HG03439 (cell line): ENCODE data around the gene LGR4.

Experiments
- ATAC-seq: cut with Tn5 transposase; IDR thresholded peaks from one replicate; pipeline ENCODE4 v1.9.1; 2021; ENCODE audit warnings: mild to moderate bottlenecking, moderate library complexity; ENCODE audit not compliant: unreplicated experiment

The LGR4 gene

DNA sequence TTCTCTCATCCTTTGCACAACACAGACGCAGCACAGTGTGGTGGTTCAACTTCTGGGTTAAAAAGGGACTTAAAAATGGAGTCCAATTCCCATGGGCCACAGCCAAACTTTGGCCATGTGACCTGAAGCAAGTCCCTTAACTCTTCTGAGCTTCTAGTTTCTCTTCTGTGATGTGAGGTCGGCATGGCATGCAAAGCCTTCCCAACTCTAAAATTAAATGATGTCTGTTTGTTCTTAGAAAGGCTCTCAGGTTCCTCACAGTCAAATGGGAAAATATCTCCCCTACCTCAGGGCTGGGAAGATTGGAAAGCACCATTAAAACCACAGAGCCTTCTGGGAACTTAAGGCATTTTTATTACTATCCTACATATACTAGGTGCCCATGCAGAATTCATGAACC, 38.8 kb downstream of the LGR4 start:
- ATAC-seq: no peak

DNA sequence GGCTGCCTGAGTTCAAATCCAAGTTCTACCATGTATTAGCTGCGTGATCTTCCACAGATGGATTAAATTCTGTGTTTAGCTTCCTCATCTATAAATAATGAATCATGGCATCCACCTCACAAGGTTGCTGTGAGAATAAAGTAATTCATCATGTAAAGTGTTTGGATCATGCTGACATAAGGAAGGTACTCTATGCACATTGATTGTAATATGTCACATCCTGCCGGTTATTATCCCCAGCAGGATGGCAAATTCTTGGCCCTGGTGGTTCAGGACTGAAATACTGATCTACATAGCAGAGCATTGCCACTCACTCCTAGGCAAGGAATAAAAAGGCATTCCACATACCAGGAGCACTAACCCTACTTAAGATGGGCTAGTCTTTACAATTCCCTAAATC, 40.8 kb downstream of the LGR4 start:
- ATAC-seq: no peak

DNA sequence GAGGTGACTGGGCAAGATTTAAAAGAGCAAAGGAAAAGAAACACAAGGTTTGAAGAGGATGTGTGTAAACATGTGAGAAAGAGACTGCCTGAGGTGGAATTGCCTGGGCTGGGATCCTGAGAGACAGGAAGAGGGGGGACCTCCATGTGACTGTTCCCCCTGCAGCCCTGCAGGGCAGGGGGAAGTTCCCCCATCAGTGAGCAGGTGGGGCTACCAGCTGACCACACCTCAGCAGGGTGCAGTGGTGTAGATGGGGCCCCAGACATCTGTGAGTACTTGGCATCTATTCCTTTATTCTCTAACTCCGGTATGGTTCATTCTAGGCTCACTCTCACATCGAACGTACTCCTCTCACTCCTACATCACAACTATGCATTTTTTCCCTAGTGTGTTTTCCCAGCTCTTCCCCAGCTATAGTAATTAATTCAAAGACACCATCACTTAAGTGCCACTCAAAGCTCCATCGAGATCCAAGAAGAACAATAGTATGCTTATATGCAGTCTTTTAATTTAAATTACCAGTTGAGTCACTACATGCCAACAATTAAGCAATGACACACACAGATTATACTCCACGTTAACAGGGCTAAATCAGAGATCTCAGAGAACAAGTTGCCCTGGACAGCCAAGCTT, 42.7 kb downstream of the LGR4 start:
- no peak for ATAC-seq

DNA sequence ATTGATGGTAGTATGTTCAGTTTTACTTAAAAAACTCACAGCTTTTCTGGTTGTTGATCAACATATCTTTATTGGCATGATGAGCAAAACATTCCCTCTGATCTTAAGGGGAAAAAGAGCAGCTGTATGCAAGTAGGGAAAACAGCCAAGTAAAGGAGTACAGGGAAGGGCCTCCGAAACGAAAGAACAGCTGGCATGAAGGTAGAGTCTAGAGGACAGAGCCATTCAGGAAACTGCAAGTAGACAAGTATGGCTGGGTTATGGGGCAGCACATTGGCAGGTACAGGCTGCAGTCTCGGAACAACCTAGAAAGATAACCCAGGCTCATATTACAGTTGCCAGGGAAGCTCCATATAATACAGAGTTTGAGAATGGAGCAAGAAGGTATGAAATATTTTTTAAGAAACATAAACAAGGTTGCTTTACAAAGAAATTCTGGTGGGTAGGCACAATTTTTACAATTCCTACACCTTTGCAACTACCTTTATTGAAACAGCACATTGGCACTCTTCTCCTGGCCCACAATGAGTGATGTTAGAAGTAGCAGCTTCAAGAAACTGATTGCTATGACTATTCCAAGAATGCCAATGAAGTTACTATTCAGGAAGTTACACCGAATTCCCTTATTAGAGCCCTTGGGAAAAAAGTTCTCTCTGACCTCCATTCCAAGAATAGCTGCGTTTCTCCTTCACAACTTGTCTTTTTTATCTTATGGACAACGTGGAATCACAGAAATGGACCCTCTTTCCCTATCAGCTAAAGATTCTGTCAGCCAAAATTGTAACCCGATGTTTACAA, 45.2 kb downstream of the LGR4 start:
- ATAC-seq: no peak

DNA sequence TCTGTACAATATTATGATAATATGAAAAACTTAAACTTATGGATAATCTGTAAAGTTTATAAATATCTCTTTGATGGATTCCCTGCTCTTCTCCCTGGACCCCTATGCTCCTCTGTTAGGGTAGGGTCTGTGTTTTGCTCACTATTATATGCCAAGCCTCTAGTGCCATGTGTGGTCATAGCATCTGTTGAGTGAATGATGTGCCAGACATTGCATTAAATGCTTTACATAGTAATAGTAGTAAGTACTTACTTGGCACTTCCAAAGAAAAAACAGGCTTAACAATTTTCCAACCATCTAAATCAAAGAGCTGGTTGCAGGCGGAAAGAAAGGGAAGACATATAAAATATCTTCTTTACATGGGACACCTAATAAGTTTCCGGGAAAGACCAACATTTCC, 46.8 kb downstream of the LGR4 start:
- no peak for ATAC-seq

DNA sequence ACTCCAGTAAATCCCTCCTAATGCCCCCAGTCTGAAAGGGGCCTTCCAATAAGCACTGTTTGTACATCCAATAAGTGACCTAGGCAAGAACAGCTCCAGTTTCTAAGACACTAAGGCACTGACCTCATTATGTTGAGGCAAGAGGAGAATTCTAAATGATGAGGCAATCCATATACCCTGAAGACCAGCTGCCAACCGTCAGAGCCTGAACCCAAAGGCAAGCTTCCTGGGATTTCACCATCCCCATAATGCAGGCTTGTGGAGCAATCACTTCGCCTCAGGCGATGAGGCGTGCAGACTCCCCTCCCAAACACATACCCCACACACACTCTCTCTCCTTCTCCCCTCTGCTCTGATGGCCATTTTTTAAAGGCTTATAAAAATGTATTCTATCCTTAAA, 49.5 kb downstream of the LGR4 start:
- ATAC-seq: no peak

DNA sequence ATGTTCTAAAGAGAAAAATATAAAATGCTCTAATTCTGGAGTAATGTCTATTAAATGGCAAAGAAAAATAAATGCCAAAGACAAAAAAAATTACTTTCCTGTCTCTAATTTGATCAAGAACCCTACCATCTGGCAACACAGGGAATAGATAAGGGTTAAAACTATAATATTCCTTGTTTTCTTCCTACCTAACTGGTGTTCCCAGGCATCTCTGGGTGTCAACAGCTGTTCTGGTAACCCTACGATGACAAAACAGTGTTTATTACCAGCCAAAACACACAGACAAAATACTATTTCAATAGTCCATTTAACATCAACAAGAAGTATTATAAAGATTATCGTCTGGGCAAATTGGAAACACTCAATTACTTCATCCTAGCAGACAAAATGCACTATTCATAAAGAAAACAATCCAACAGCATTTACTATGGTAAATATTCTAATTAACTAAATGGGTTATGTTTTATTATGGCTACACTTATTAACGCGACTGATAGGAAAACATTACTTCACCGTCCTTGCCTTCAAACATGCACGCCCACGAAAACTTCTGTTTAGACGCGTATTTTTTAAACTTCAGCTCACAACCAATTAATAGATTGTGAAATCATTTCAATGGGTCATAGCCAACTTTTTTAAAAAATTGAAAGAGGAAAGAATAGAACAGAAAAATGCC, 50.6 kb downstream of the LGR4 start:
- no peak for ATAC-seq

DNA sequence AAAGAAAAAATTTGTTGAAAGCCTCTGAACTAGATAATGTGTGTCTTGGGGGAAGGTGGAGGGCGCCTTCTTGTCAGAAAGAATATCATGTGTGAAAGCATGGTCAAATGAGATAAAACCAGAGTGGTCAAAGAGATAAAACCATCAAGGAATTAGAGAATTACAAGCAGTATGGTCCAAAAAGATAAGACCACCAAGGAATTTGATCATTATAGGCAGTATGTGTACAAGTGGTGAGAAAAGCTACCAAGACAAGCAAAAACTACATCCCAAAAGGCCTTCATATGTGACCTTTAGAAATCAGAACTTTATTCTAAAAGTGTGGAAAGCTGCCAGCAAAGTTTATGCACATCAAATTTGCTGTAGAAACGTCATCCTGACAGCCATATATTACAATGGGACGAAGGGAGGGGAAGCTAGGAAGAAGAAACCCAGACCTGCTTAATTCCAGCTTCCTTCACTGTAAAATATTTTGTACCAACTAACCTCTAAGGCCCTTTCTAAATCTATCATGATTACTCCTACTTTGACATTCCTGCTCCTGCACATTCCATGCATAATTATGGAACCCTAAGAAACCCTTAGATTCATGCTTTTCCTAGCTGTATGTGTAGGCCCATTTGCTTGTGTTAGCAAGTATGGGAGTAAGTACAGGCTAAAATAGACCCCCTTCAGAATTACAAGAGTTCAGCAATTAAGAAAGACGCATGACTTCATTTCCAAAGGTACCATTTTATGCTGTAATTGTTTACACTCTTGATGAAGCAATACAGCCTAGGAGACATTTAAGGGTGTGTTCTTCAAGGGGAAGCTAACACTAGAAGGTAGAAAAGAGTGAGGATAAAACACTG, 51.6 kb downstream of the LGR4 start:
- no peak for ATAC-seq

DNA sequence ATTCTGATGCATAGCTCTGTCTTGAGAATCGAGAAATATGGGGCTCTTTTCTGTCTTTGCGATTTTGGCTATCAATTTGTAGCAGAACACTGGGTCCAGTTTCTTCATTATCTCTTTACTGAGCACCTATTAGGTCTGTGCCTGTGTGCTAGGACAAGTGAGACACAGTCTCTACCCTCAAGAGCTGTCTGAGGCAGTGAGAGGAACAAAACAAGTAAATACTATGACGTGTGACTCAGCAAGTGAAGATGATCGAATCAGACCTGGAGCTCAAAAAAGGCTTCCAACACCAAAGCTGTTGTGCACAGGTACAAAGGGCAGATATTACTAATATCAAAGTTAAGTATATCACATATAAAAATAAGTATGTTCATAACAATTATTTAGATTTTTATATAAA, 52.4 kb downstream of the LGR4 start:
- ATAC-seq: no peak

DNA sequence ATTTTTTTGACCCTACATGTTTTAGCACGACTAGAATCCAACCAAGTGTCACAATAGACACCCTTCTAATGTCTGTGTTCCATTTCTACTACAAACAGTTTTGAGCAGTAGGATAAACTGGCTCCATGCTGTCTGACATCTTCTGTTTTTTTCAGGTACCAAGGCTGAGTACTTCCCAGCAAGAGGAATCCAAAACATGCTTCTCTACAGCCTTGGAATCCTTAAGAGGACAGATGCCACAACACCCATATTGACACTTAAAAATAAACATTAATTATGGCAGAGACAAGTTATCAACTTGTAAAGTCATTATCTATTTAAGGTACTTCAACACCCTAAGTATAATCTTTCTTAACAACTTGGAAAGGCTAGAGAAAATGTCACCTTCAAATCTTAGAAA, 54.2 kb downstream of the LGR4 start:
- no peak for ATAC-seq

DNA sequence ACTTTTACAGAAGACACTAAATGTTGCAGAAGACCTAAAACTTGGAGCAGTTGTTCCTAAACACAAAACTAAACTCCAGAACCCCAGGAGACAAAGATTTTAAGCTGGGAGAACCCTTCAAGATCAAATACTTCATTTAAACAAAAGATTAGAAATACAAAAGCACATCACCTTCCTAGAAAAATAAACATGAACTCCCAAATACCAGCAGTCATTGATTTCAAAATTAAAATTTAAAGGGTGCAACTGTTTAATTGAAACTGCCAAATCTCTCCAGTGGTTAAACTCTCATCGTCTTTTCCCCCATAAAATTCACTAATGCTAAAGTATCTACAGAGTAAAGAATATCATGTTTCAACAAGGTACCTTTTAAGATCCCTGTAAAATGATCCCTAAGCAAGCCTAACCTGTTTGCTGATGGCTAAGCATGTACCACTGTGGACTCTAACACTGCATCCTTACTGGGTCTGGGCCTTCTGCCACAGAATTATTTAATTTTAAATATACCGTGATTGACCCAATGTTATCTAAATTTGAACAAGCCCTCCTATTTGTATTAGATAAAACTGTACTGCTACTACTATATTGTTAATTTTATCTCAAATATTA, 55.9 kb downstream of the LGR4 start:
- no peak for ATAC-seq

DNA sequence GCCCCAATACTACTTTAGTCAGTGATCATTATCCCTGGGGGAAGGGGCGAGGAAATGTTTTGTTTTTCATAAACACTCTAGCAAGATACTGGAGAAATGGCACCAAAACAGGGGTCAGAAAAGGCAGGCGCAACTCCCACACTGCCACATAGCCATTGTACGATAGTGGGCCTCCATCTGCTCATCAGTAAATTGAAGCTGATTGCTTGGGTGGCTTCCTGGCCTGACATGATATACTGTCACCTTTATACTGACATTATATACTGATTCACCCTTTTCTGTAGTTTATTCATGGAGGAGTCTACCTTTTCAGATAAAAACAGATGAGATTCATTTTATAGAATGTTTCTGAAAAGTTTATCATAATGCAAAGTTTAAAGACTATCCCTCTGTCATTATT, 57.9 kb downstream of the LGR4 start:
- no peak for ATAC-seq

DNA sequence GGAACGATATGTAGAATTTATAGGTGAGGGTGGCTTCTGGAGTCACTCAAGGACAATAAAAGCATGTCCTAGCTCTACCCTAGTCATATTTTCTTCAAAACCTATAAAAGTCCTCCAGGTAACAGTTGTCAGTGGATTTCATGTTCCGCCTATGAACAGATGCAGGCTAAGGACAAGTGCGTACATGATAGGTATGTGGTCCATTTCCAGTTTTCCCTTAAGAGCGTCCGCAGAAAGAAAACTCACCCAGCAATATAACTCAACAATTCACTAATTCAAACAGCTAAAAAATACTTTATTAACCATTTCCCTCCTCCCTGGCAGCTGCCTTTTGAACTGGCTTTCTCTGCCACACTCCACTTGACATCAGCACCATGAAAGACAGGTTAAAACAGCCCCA, 59.4 kb downstream of the LGR4 start:
- ATAC-seq: no peak

DNA sequence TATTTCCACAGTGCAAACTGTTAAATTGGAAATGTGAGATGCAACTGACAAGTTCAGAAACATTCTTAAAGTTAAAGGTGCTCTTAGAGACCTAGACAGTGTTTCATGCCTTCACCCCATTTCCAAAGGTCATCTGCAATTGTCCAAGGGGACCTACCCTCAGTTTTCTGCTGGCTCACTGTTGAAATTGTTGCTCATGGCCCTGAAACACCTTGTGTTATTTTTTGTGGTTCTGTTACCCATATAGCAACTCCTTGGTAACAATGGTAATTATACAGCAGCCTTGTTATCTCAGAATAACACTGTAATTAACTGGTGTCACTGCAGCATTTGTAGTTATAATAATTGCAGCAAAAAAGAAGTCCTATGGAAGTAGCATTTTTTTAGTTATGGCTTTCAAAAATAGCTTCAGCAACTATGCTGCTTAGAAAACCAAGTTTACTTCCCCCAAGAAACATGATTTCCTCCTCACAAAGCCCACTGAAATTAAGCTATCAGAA, 60.3 kb downstream of the LGR4 start:
- ATAC-seq: no peak

DNA sequence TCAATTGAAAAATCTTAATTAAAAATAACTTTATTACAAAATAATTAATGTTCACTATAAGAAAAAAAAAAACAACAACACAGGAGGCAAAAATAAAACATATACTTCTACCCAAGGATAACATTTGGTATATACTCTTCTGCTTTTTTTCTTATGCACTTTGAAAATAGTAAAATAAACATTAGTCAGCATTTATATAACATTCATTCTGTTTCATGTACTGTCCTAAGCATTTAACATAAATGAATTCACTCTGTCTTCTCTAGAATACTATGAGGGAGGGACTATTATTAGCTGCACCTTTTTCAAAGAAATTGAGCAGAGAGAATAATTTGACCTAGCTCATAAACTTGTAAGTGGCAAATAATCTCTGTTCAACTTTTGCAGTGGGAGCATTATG, 61.3 kb downstream of the LGR4 start:
- ATAC-seq: no peak

DNA sequence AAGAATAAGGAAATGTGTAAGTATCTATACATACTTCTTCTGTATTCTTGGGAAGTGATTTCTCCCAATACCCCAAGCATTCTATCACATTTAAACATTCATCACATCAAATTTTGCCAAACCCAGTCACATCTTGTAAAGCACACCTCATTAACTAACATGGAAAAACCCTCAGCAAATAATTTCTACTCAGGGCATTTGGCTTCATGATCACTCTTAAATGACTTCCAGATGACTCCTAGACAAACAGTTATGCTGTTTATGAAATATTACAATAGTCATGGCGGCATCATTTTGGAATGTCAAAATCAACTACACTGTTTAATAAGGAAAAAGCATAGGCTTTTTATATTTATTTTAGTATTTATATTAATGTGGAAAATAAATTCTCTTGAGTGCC, 62.3 kb downstream of the LGR4 start:
- ATAC-seq: no peak

DNA sequence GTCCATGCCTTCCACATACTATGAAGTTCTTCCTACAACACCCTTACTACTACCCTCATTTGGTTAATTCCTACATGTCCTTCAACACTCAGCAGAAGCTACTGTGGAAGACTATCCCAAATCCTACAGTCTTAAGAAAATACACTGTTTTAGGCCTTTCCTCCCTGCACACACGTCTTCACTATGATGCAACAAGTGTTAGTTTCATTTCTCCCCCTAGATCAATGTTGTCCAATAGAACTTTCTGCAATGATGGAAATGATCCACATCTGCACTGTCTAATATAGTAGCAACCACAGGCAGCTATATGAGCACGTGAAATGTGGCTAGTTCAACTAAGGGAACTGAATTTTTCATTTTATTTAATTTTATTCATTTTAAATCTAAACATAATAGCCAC, 62.8 kb downstream of the LGR4 start:
- ATAC-seq: no peak

DNA sequence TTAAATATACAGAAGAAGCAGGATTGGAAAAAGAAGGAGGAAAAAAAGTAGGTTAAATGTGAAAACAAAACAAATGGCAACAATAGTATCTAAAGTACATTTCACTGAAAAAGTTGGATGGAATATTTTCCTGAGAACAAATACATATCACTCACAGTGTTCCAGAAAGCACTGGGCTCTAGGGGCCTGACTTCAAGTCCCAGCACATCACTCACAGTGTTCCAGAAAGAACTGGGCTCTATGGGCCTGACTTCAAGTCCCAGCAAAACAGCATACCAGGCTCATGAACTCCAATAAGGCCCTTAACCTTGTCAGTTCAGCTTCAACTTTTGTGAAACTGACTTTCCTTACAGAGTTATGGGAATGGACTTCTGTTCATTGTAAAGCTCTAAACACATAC, 63.5 kb downstream of the LGR4 start:
- no peak for ATAC-seq

DNA sequence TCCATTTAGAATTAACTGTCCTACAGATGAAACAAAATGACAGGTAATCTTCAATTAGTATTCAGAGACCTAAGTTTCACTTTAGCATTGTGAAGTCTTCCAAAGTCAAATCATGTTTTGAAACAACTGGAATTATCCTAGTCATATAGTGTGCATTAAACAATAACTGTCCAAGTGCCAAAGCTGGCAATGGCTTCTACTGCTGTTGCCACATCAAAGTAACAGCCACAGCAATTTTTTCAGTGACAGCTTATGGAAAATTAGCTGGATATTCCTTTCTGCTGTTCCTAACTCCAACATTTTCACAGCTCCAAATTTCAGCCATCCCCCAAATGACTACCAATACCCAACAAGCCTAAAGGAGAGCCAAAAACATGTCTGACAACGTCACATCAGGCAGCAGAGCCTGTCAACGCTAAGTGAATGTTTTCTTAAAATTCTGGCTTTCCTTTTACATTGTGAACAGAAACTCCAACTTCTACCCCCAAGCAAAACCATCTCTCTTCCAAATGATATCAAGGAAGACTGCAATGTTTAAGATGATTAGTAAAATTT, 64.3 kb downstream of the LGR4 start:
- ATAC-seq: no peak
